Osteoblast (primary cell): ENCODE data around the gene RPA1. TPM values are rescaled to one million over a fixed set of nuclear protein-coding genes. Genes with fewer than 3 reads are reported as not detected.

Experiments used
- DNase-seq: peaks from one replicate; pipeline ENCODE4 v3.0.0; 2011; ENCODE audit warnings: low spot score, mixed read lengths; ENCODE audit not compliant: insufficient read length; ENCODE audit errors: missing footprints
- H2AFZ ChIP-seq: 2 replicates; pipeline ENCODE4 v1.6.0; 2011; ENCODE audit warnings: mild to moderate bottlenecking, low read length
- H3K27ac ChIP-seq: 2 replicates; pipeline ENCODE4 v1.5.1; 2011; ENCODE audit warnings: mild to moderate bottlenecking, low read depth, low read length, moderate library complexity
- H3K27me3 ChIP-seq: 2 replicates; pipeline ENCODE4 v1.6.0; 2012; ENCODE audit warnings: mild to moderate bottlenecking, control low read depth, inconsistent platforms, low read length, moderate library complexity; ENCODE audit not compliant: insufficient read depth
- H3K36me3 ChIP-seq: 2 replicates; pipeline ENCODE4 v1.5.1; 2011; ENCODE audit warnings: mild to moderate bottlenecking, low read length, control low read depth, moderate library complexity; ENCODE audit not compliant: insufficient read depth
- H3K4me1 ChIP-seq: 2 replicates; pipeline ENCODE4 v1.5.1; 2011; ENCODE audit warnings: mild to moderate bottlenecking, low read length, control low read depth, moderate library complexity; ENCODE audit not compliant: insufficient read depth
- H3K4me2 ChIP-seq: 2 replicates; pipeline ENCODE4 v1.6.0; 2011; ENCODE audit warnings: mild to moderate bottlenecking, low read length; ENCODE audit not compliant: insufficient read depth
- H3K4me3 ChIP-seq: fragments of 200-600 bp; sonication (generic); 3 replicates; pipeline ENCODE4 v1.5.1; 2012; ENCODE audit warnings: mild to moderate bottlenecking, low read length, inconsistent platforms; ENCODE audit not compliant: insufficient read depth
- H3K79me2 ChIP-seq: 2 replicates; pipeline ENCODE4 v1.6.0; 2012; ENCODE audit warnings: mild to moderate bottlenecking, low read length, control low read depth, inconsistent platforms; ENCODE audit not compliant: insufficient read depth
- H3K9me3 ChIP-seq: 2 replicates; pipeline ENCODE4 v1.5.1; 2011; ENCODE audit warnings: low read depth, low read length, control low read depth
- H4K20me1 ChIP-seq: 2 replicates; pipeline ENCODE4 v1.6.0; 2012; ENCODE audit warnings: mild to moderate bottlenecking, low read length, control low read depth; ENCODE audit not compliant: insufficient read depth
- CTCF ChIP-seq: IDR thresholded peaks from 2 replicates; pipeline ENCODE4 v1.5.1; 2011; ENCODE audit warnings: mild to moderate bottlenecking, low read depth, low read length, moderate library complexity; ENCODE audit errors: extremely low read depth
- total RNA-seq: library from RNA; depleted of rRNA; stranded (reverse); fragments of >200 nt; gene quantifications from 2 replicates; pipeline ENCODE4 v1.2.3, GENCODE V29; 2012

Gene RPA1
- total RNA-seq, 1 donor: 14.8 TPM

GRCh38 chr17:1943436-1943831 is 113.6 kb downstream of the RPA1 start:
- H3K27ac ChIP-seq: no peak overlapping the region
- H3K36me3 ChIP-seq: no peaks in the 10 kb centered on the region
- DNase-seq: peak; percentile 75
- H3K4me3 ChIP-seq: no peak overlapping the region
- no peak overlapping the region for H2AFZ ChIP-seq
- no peaks in the 10 kb centered on the region for H3K9me3 ChIP-seq
- no peak overlapping the region for H3K4me2 ChIP-seq
- TF ChIP-seq CTCF: no peak
- H3K4me1 ChIP-seq: no peaks in the 10 kb centered on the region
- no peaks in the 10 kb centered on the region for H3K79me2 ChIP-seq
- H4K20me1 ChIP-seq: no peaks in the 10 kb centered on the region
- H3K27me3 ChIP-seq: no peaks in the 10 kb centered on the region

GRCh38 chr17:1945621-1946020 is 115.8 kb downstream of the RPA1 start:
- no peaks in the 10 kb centered on the region for H3K36me3 ChIP-seq
- H4K20me1 ChIP-seq: no peaks in the 10 kb centered on the region
- H3K79me2 ChIP-seq: no peaks in the 10 kb centered on the region
- H3K9me3 ChIP-seq: no peaks in the 10 kb centered on the region
- no peak overlapping the region for H3K27ac ChIP-seq
- TF ChIP-seq CTCF: no peak
- H3K4me1 ChIP-seq: no peaks in the 10 kb centered on the region
- H3K27me3 ChIP-seq: no peaks in the 10 kb centered on the region
- H3K4me2 ChIP-seq: no peak overlapping the region
- no peak overlapping the region for H3K4me3 ChIP-seq
- peak; percentile 50 for DNase-seq
- no peak overlapping the region for H2AFZ ChIP-seq

GRCh38 chr17:1946021-1946932 is 116.5 kb downstream of the RPA1 start:
- H2AFZ ChIP-seq: no peak overlapping the region
- no peaks in the 10 kb centered on the region for H3K4me1 ChIP-seq
- peak; percentile 80 for DNase-seq

More at GRCh38 chr17:1946021-1946932, 116.5 kb downstream of the RPA1 start:
- Histone ChIP-seq H3K27ac (no peak overlapping the region), H3K9me3 (no peaks in the 10 kb centered on the region), H3K4me3 (no peak overlapping the region), H3K4me2 (no peak overlapping the region), H4K20me1 (no peaks in the 10 kb centered on the region), H3K27me3 (no peaks in the 10 kb centered on the region), H3K79me2 (no peaks in the 10 kb centered on the region), H3K36me3 (no peaks in the 10 kb centered on the region)
- no peak for TF ChIP-seq CTCF
